Testis (tissue), 3 donors: ENCODE results near the gene ITLN2. TPM values are rescaled to one million over a fixed set of nuclear protein-coding genes. Genes with fewer than 3 reads are reported as not detected.
"Not testable (repeated sequence)": the region's sequence is repeated elsewhere in the genome, so short reads cannot be mapped to it uniquely, and the experiment has no call there.

Experiments
- DNase-seq: peaks from one replicate; pipeline ENCODE4 v3.0.0-alpha.2; 2019
- H3K27ac ChIP-seq, 2 donors: fragments of 200-600 bp; sonication (generic); one replicate each; pipeline ENCODE4 v1.5.1; 2019
- H3K27me3 ChIP-seq: fragments of 200-600 bp; sonication (generic); one replicate; pipeline ENCODE4 v1.5.1; 2019
- H3K36me3 ChIP-seq: fragments of 200-600 bp; sonication (generic); one replicate; pipeline ENCODE4 v1.5.1; 2017; ENCODE audit warnings: low read depth; ENCODE audit errors: missing control alignments
- H3K4me1 ChIP-seq: fragments of 200-600 bp; sonication (generic); one replicate; pipeline ENCODE4 v1.5.1; 2019
- H3K4me3 ChIP-seq, 2 donors: fragments of 200-600 bp; sonication (generic); one replicate each; pipeline ENCODE4 v1.5.1; 2017 to 2019
- H3K9me3 ChIP-seq: fragments of 200-600 bp; sonication (generic); one replicate; pipeline ENCODE4 v1.5.1; 2017
- POLR2A ChIP-seq: fragments of 450-650 bp; IDR thresholded peaks from one replicate; pipeline ENCODE4 v1.6.1; 2017; ENCODE audit warnings: antibody characterized with exemption, mild to moderate bottlenecking, moderate library complexity
- WGBS, 2 donors: methylation state at CpG; one replicate each; pipeline ENCODE4 v1.1.5; 2018; 5-methylcytosine and 5-hydroxymethylcytosine counted together
- intact Hi-C: fragments of 100-400 bp; cut with DNase I; formaldehyde crosslinking; loops from one replicate; pipeline ENCODE4 v1.15.1; 2023; ENCODE audit warnings: low total_unique reads
- polyA plus RNA-seq: library from polyadenylated mRNA; stranded (reverse); fragments of 350-450 nt; fragmentation: Illumina TruSeq; extraction: RNeasy Lipid Tissue Mini Kit (QIAGEN cat#74804); gene quantifications from one replicate; pipeline ENCODE4 v1.2.3, GENCODE V29; 2014; ENCODE audit warnings: low read depth, low replicate concordance; ENCODE audit not compliant: insufficient read depth
- total RNA-seq, 2 donors: library from RNA; depleted of rRNA; stranded (reverse); fragments of >200 nt; gene quantifications; one replicate each; pipeline ENCODE4 v1.2.3, GENCODE V29; 2016
- TF ChIP-seq, protein P1 (sequence below), 3 experiments: fragments of 450-650 bp in 2 of 3; fragments of 200-600 bp in 1 of 3; sonication (generic) in 1 of 3; IDR thresholded peaks; one replicate each; pipeline ENCODE4 v1.5.1; 2016 to 2019; ENCODE audit warnings: antibody characterized with exemption in 3 of 3, mild to moderate bottlenecking in 2 of 3, moderate library complexity in 1 of 3

The ITLN2 gene
- total and polyA plus RNA-seq, 3 donors from 2014 or later: 1.5 to 6.4 TPM; not detected in 1

DNA sequence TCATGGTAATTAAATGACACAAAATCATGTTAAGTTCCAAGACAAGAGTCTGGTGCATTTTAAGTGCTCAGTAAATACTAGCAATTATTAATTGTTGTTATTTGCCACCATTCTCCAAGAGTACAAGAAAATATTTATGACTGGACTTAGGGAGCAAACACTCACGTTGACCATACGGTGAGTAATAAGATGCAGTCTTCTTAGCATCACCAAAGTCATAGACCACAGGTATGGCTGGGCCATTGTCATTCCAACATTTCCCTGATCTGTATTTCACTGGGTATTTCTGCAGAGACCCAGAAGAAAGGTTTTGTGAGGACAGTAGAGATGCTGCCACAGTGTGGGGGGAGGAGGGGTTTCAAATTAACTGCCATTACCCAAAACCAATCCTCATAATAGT lies 4.7 kb downstream of the ITLN2 start:
- Histone ChIP-seq H3K36me3 (no peaks in the 10 kb centered on the region), H3K4me3 (no peak overlapping the region), H3K27ac (no peak overlapping the region), H3K27me3 (no peaks in the 10 kb centered on the region), H3K9me3 (no peaks in the 10 kb centered on the region), H3K4me1 (peaks cover 32% of the 10 kb centered on the region)
- TF ChIP-seq, protein P1, sequence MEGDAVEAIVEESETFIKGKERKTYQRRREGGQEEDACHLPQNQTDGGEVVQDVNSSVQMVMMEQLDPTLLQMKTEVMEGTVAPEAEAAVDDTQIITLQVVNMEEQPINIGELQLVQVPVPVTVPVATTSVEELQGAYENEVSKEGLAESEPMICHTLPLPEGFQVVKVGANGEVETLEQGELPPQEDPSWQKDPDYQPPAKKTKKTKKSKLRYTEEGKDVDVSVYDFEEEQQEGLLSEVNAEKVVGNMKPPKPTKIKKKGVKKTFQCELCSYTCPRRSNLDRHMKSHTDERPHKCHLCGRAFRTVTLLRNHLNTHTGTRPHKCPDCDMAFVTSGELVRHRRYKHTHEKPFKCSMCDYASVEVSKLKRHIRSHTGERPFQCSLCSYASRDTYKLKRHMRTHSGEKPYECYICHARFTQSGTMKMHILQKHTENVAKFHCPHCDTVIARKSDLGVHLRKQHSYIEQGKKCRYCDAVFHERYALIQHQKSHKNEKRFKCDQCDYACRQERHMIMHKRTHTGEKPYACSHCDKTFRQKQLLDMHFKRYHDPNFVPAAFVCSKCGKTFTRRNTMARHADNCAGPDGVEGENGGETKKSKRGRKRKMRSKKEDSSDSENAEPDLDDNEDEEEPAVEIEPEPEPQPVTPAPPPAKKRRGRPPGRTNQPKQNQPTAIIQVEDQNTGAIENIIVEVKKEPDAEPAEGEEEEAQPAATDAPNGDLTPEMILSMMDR (IDR thresholded peaks at IDR 0.05): no peak
- no peak for TF ChIP-seq POLR2A
- DNase-seq: no peak
- intact Hi-C loops: no loop called here
- 88 to 93% methylated on average over 2 of the region's 2 CpGs for WGBS, 2 donors

DNA sequence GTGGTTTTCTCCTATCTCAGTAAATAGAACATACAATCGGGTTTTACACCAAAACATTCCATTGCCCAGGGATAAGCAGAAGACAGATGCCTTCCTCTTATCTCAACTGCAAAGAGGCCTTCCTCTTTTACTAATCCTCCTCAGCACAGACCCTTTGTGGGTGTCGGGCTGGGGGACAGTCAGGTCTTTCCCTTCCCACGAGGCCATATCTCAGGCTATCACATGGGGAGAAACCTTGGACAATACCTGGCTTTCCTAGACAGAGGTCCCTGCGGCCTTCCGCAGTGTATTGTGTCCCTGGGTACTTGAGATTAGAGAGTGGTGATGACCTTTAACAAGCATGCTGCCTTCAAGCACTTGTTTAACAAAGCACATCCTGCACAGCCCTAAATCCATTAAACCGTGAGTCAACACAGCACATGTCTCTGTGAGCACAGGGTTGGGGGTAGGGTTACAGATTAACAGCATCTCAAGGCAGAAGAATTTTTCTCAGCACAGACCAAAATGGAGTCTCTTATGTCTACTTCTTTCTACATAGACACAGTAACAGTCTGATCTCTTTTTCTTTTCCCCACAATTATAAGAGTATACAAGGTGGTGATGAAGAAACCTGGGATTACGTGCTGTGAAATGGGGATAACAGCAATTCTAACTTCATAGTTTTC lies 5.3 kb downstream of the ITLN2 start:
- H3K27me3 ChIP-seq, H3K36me3 ChIP-seq, H3K9me3 ChIP-seq, H3K27ac ChIP-seq, DNase-seq, intact Hi-C loops, H3K4me3 ChIP-seq: not testable (repeated sequence)
- WGBS, 2 donors: 50 to 57% methylated on average over 5 to 7 of the region's 7 CpGs
- H3K4me1 ChIP-seq: peaks cover 32% of the 10 kb centered on the region

DNA sequence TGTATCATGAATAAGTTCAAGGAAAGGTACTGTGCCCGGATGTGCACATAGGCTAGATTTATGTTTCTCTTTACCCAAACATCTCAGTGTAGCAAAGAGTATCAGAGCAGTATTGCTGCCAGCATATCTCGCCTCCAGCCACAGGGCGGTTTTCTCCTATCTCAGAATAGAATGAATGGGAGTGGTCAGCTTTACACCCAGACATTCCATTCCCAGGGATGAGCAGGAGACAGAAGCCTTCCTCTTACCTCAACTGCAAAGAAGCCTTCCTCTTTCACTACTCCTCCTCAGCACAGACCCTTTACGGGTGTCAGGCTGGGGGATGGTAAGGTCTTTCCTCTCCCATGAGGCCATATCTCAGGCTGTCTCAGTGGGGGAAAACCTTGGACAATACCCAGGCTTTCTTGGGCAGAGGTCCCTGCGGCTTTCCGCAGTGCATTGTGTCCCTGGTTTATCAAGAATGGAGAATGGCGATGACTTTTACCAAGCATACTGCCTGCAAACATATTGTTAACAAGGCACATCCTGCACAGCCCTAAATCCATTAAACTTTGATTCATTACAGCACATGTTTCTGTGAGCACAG lies 7.3 kb downstream of the ITLN2 start:
- WGBS, 2 donors: 27 to 44% methylated on average over 7 of the region's 7 CpGs
- Histone ChIP-seq H3K27ac (peak overlapping the region; percentile 36 to 39), H3K4me1 (peaks cover 32% of the 10 kb centered on the region)
- intact Hi-C loops, H3K36me3 ChIP-seq, H3K27me3 ChIP-seq, H3K4me3 ChIP-seq, H3K9me3 ChIP-seq: not testable (repeated sequence)
- peak; percentile 54 for DNase-seq

DNA sequence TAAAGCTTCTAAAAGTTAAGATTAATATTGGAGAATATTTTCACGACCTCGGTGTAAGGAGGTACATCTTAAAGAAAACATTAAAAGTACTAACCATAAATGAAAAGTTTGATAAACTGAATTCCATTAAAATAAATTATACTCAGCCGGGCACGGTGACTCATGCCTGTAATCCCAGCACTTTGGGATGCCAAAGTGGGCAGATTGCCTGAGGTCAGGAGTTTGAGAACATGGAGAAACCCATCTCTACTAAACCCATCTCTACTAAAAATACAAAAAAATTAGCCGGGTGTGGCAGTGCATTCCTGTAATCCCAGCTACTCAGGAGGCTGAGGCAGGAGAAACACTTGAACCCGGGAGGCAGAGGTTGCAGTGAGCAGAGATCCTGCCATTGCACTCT lies 8.7 kb downstream of the ITLN2 start:
- intact Hi-C loops, H3K27me3 ChIP-seq, H3K9me3 ChIP-seq, H3K4me3 ChIP-seq, DNase-seq, H3K36me3 ChIP-seq, H3K27ac ChIP-seq: not testable (repeated sequence)
- 64 to 66% methylated on average over 6 of the region's 6 CpGs for WGBS, 2 donors
- peaks cover 26% of the 10 kb centered on the region for H3K4me1 ChIP-seq

DNA sequence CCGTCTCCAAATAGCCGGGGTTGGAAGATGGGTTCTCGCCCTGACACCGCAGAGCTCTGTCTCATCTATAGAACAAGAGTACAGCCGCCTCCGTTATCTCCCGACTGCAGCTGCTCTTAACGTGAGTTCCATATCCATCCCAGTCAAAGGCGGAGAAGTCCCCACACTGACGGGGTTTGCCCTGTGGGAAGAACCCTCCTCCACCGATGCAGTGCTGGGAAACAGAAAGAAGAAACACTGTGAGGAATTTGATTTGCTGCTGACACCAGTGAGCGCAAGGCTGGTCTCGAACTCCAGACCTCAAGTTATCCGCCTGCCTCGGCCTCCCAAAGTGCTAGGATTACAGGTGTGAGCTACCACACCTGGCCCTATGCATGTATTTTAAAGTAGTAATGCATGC lies 9.5 kb downstream of the ITLN2 start:
- peaks cover 26% of the 10 kb centered on the region for H3K4me1 ChIP-seq
- intact Hi-C loops: no loop called here
- H3K4me3 ChIP-seq: no peak overlapping the region
- H3K9me3 ChIP-seq: no peaks in the 10 kb centered on the region
- no peaks in the 10 kb centered on the region for H3K27me3 ChIP-seq
- no peak for DNase-seq
- no peaks in the 10 kb centered on the region for H3K36me3 ChIP-seq
- WGBS, 2 donors: 73 to 85% methylated on average over 15 of the region's 15 CpGs
- H3K27ac ChIP-seq: peak overlapping the region in 1 of 2 donors; percentile 17
- TF ChIP-seq, protein P1 (IDR thresholded peaks at IDR 0.05): no peak
- no peak for TF ChIP-seq POLR2A

DNA sequence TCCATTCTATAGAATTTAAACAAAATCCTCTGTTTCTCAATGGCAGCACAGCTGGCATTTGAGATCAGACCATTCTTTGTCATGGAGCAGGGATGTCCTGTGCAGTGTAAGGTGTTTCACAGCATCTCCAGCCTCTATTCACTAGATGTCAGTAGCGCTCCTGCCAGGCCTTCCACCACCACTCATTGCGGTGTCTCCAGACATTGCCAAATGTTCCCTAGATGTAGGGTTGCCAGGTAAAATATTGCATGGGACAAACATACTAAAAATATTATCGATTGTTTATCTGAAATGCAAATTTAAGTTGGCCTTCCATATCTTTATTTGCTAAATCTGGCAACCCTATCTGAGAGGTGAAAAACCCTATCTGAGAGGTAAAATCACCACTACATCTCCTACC lies 11.7 kb downstream of the ITLN2 start:
- TF ChIP-seq POLR2A: no peak
- TF ChIP-seq, protein P1 (IDR thresholded peaks at IDR 0.05): no peak

DNA sequence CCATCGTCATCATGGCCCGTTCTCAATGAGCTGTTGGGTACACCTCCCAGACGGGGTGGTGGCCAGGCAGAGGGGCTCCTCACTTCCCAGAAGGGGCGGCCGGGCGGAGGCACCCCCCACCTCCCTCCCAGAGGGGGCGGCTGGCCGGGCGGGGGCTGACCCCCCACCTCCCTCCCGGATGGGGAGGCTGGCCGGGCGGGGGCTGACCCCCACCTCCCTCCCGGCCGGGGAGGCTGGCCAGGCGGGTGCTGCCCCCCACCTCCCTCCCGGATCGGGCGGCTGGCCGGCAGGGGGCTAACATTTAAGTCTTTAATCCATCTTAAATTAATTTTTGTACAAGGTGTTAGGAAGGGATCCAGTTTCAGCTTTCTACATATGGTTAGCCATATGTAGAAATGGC lies 17.9 kb downstream of the ITLN2 start:
- 92% methylated on average over 8 to 16 of the region's 19 CpGs for WGBS, 2 donors
- H3K4me3 ChIP-seq, H3K36me3 ChIP-seq, H3K4me1 ChIP-seq, intact Hi-C loops, DNase-seq, H3K27ac ChIP-seq, H3K9me3 ChIP-seq, H3K27me3 ChIP-seq: not testable (repeated sequence)

More for the DNA sequence above, 11.7 kb downstream of the ITLN2 start:
- WGBS, 2 donors: 85 to 86% methylated on average over 3 of the region's 3 CpGs
- H3K27ac ChIP-seq: no peak overlapping the region
- no peak for DNase-seq
- H3K27me3 ChIP-seq: no peaks in the 10 kb centered on the region
- H3K4me3 ChIP-seq: no peak overlapping the region
- no peaks in the 10 kb centered on the region for H3K36me3 ChIP-seq
- peaks cover 18% of the 10 kb centered on the region for H3K4me1 ChIP-seq
- intact Hi-C loops: no loop called here
- no peaks in the 10 kb centered on the region for H3K9me3 ChIP-seq
